ENCODE measurements around the gene CD47. TPM values are rescaled to one million over a fixed set of nuclear protein-coding genes. Genes with fewer than 3 reads are reported as not detected.

The CD47 gene
- total RNA-seq, 1 experiment from 2014 or later = 89.7 TPM

DNA sequence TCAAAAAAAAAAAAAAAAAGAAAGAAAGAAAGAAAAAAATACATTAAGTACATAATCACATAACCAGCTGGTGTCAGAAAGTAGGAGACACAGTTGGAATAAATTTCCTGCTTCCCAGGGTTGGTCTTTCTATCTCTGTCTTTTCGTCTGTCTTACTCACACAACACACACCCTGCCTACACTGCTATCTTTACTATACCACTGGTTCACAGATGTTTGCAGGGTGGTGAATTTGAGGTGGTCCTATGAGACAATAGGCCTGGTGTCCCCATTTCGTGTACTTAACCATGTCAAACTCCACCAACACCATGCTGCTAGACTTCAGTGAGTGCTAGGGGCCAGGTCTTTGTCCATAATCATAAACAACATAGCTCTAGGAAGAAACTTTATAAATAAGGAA is 17.6 kb upstream of the CD47 start:
- no peak overlapping the region for H3K27ac ChIP-seq (ENCODE audit: low read length)
- H3K4me1 ChIP-seq (ENCODE audit: control insufficient read depth, insufficient read depth, low read length) = no peaks in the 10 kb centered on the region
- ChIA-PET CTCF (no interaction called here), POLR2A (no interaction called here)
- no peaks in the 10 kb centered on the region for H3K27me3 ChIP-seq (ENCODE audit: control insufficient read depth, insufficient read depth, low read length)
- intact Hi-C loops (cut with micrococcal nuclease; ENCODE audit: unreplicated experiment) = no loop called here
- in situ Hi-C loops (cut with HindIII; ENCODE audit: low pct_unique_long_range_greater_than_20kb, low sequenced_read_pairs) = no loop called here
- no peak for DNase-seq (ENCODE audit: low read depth, low spot score)
- no peaks in the 10 kb centered on the region for H3K36me3 ChIP-seq (ENCODE audit: control insufficient read depth, insufficient read depth, low read length)
- H3K9me3 ChIP-seq (ENCODE audit: control insufficient read depth, insufficient read depth, low read depth, low read length) = no peaks in the 10 kb centered on the region
- TF ChIP-seq SIN3A (IDR thresholded peaks at IDR 0.05; ENCODE audit: borderline replicate concordance, insufficient read depth, low read depth, low read length) = no peak
- TF ChIP-seq TCF7L2 (IDR thresholded peaks at IDR 0.05; ENCODE audit: low read depth, low read length) = no peak
- TF ChIP-seq POLR2AphosphoS5 (IDR thresholded peaks at IDR 0.05; ENCODE audit: low read depth, low read length) = no peak
- TF ChIP-seq, protein P1, sequence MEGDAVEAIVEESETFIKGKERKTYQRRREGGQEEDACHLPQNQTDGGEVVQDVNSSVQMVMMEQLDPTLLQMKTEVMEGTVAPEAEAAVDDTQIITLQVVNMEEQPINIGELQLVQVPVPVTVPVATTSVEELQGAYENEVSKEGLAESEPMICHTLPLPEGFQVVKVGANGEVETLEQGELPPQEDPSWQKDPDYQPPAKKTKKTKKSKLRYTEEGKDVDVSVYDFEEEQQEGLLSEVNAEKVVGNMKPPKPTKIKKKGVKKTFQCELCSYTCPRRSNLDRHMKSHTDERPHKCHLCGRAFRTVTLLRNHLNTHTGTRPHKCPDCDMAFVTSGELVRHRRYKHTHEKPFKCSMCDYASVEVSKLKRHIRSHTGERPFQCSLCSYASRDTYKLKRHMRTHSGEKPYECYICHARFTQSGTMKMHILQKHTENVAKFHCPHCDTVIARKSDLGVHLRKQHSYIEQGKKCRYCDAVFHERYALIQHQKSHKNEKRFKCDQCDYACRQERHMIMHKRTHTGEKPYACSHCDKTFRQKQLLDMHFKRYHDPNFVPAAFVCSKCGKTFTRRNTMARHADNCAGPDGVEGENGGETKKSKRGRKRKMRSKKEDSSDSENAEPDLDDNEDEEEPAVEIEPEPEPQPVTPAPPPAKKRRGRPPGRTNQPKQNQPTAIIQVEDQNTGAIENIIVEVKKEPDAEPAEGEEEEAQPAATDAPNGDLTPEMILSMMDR (IDR thresholded peaks at IDR 0.05) = no peak
- TF ChIP-seq, protein P2, sequence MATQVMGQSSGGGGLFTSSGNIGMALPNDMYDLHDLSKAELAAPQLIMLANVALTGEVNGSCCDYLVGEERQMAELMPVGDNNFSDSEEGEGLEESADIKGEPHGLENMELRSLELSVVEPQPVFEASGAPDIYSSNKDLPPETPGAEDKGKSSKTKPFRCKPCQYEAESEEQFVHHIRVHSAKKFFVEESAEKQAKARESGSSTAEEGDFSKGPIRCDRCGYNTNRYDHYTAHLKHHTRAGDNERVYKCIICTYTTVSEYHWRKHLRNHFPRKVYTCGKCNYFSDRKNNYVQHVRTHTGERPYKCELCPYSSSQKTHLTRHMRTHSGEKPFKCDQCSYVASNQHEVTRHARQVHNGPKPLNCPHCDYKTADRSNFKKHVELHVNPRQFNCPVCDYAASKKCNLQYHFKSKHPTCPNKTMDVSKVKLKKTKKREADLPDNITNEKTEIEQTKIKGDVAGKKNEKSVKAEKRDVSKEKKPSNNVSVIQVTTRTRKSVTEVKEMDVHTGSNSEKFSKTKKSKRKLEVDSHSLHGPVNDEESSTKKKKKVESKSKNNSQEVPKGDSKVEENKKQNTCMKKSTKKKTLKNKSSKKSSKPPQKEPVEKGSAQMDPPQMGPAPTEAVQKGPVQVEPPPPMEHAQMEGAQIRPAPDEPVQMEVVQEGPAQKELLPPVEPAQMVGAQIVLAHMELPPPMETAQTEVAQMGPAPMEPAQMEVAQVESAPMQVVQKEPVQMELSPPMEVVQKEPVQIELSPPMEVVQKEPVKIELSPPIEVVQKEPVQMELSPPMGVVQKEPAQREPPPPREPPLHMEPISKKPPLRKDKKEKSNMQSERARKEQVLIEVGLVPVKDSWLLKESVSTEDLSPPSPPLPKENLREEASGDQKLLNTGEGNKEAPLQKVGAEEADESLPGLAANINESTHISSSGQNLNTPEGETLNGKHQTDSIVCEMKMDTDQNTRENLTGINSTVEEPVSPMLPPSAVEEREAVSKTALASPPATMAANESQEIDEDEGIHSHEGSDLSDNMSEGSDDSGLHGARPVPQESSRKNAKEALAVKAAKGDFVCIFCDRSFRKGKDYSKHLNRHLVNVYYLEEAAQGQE (IDR thresholded peaks at IDR 0.05; ENCODE audit: insufficient read depth in 1 of 2, low read depth in 2 of 2, low read length in 1 of 2) = no peak
- no TSS peak for BruUV-seq (replicated peaks)
- ATAC-seq = no peak
- H3K4me3 ChIP-seq (ENCODE audit: low read depth in 2 of 2, low read length in 2 of 2) = no peak overlapping the region

GRCh38 chr3:108106449-108106848 is 15.6 kb upstream of the CD47 start:
- no TSS peak for BruUV-seq (replicated peaks)
- H3K9me3 ChIP-seq (ENCODE audit: control insufficient read depth, insufficient read depth, low read depth, low read length) = no peaks in the 10 kb centered on the region
- CTCF ChIA-PET = no interaction called here
- H3K4me1 ChIP-seq (ENCODE audit: control insufficient read depth, insufficient read depth, low read length) = no peaks in the 10 kb centered on the region
- in situ Hi-C loops (cut with HindIII; ENCODE audit: low pct_unique_long_range_greater_than_20kb, low sequenced_read_pairs) = no loop called here
- ATAC-seq = no peak
- TF ChIP-seq, protein P1 (IDR thresholded peaks at IDR 0.05) = no peak
- TF ChIP-seq SIN3A (IDR thresholded peaks at IDR 0.05; ENCODE audit: borderline replicate concordance, insufficient read depth, low read depth, low read length) (no peak), POLR2AphosphoS5 (IDR thresholded peaks at IDR 0.05; ENCODE audit: low read depth, low read length) (no peak), TCF7L2 (IDR thresholded peaks at IDR 0.05; ENCODE audit: low read depth, low read length) (no peak)
- TF ChIP-seq, protein P2 (IDR thresholded peaks at IDR 0.05; ENCODE audit: insufficient read depth in 1 of 2, low read depth in 2 of 2, low read length in 1 of 2) = no peak
- POLR2A ChIA-PET = no interaction called here
- H3K27ac ChIP-seq (ENCODE audit: low read length) = no peak overlapping the region
- no peaks in the 10 kb centered on the region for H3K36me3 ChIP-seq (ENCODE audit: control insufficient read depth, insufficient read depth, low read length)
- H3K4me3 ChIP-seq (ENCODE audit: low read depth in 2 of 2, low read length in 2 of 2) = no peak overlapping the region
- no peaks in the 10 kb centered on the region for H3K27me3 ChIP-seq (ENCODE audit: control insufficient read depth, insufficient read depth, low read length)
- no peak for DNase-seq (ENCODE audit: low read depth, low spot score)
- intact Hi-C loops (cut with micrococcal nuclease; ENCODE audit: unreplicated experiment) = no loop called here

All from Panc1 (cell line).